ENCODE data around the gene MYB.

The MYB gene

GRCh38 chr6:135254471-135254870 is 73.4 kb downstream of the MYB start:
- no peak for DNase-seq

- no peak for DNase-seq
These were observed 75.8 kb downstream of the MYB start for GRCh38 chr6:135256866-135257265.

GRCh38 chr6:135257631-135258405 is 76.7 kb downstream of the MYB start:
- no peak for DNase-seq

- no peak for DNase-seq
These were observed 77.9 kb downstream of the MYB start for GRCh38 chr6:135258970-135259369.

- no peak for DNase-seq
These were observed 79.5 kb downstream of the MYB start for GRCh38 chr6:135260612-135261011.

GRCh38 chr6:135261872-135262725 is 81.0 kb downstream of the MYB start:
- DNase-seq = no peak

- no peak for DNase-seq
These were observed 84.2 kb downstream of the MYB start for GRCh38 chr6:135265278-135265677.

- peak; percentile 13 for DNase-seq
These were observed 85.6 kb downstream of the MYB start for GRCh38 chr6:135266675-135267074.

- peak; percentile 46 for DNase-seq
These were observed 86.0 kb downstream of the MYB start for GRCh38 chr6:135267085-135267484.

- DNase-seq = no peak
These were observed 87.2 kb downstream of the MYB start for GRCh38 chr6:135268263-135268662.

- DNase-seq = no peak
These were observed 87.6 kb downstream of the MYB start for GRCh38 chr6:135268740-135269139.
